GM12875 (cell line): ENCODE measurements around the gene ZNF860.

Experiments used
- H3K4me3 ChIP-seq: one replicate; pipeline ENCODE4 v1.5.1; 2011; ENCODE audit warnings: low read depth, low read length, control low read depth
- CTCF ChIP-seq: IDR thresholded peaks from 2 replicates; pipeline ENCODE4 v1.5.1; 2011; ENCODE audit warnings: low read depth, mild to moderate bottlenecking, control low read depth, inconsistent platforms, low read length, moderate library complexity, borderline replicate concordance; ENCODE audit not compliant: insufficient read depth

Gene ZNF860

GRCh38 chr3:31942446-31942845, 39.1 kb upstream of the ZNF860 start:
- no peak for TF ChIP-seq CTCF
- no peak overlapping the region for H3K4me3 ChIP-seq

- H3K4me3 ChIP-seq: no peak overlapping the region
- no peak for TF ChIP-seq CTCF
Observed at GRCh38 chr3:31943041-31943440, 38.5 kb upstream of the ZNF860 start.

- no peak for TF ChIP-seq CTCF
- H3K4me3 ChIP-seq: no peak overlapping the region
Observed at GRCh38 chr3:31945738-31946052, 35.9 kb upstream of the ZNF860 start.

GRCh38 chr3:31946484-31947081, 35.0 kb upstream of the ZNF860 start:
- no peak for TF ChIP-seq CTCF
- no peak overlapping the region for H3K4me3 ChIP-seq

GRCh38 chr3:31947162-31947561, 34.4 kb upstream of the ZNF860 start:
- TF ChIP-seq CTCF: no peak
- H3K4me3 ChIP-seq: no peak overlapping the region

GRCh38 chr3:31947671-31948091, 33.9 kb upstream of the ZNF860 start:
- TF ChIP-seq CTCF: no peak

GRCh38 chr3:31948280-31948679, 33.3 kb upstream of the ZNF860 start:
- no peak for TF ChIP-seq CTCF
- H3K4me3 ChIP-seq: no peak overlapping the region

More at GRCh38 chr3:31947671-31948091, 33.9 kb upstream of the ZNF860 start:
- H3K4me3 ChIP-seq: no peak overlapping the region
